ENCODE results near the gene MAPK9. TPM values are rescaled to one million over a fixed set of nuclear protein-coding genes. Genes with fewer than 3 reads are reported as not detected.
"Not testable (repeated sequence)": the region's sequence is repeated elsewhere in the genome, so short reads cannot be mapped to it uniquely, and the experiment has no call there.

The MAPK9 gene
- total RNA-seq, 1 experiment from 2014 or later = 44.1 TPM

- BruUV-seq (replicated peaks) = no TSS peak
- TF ChIP-seq, protein P1, sequence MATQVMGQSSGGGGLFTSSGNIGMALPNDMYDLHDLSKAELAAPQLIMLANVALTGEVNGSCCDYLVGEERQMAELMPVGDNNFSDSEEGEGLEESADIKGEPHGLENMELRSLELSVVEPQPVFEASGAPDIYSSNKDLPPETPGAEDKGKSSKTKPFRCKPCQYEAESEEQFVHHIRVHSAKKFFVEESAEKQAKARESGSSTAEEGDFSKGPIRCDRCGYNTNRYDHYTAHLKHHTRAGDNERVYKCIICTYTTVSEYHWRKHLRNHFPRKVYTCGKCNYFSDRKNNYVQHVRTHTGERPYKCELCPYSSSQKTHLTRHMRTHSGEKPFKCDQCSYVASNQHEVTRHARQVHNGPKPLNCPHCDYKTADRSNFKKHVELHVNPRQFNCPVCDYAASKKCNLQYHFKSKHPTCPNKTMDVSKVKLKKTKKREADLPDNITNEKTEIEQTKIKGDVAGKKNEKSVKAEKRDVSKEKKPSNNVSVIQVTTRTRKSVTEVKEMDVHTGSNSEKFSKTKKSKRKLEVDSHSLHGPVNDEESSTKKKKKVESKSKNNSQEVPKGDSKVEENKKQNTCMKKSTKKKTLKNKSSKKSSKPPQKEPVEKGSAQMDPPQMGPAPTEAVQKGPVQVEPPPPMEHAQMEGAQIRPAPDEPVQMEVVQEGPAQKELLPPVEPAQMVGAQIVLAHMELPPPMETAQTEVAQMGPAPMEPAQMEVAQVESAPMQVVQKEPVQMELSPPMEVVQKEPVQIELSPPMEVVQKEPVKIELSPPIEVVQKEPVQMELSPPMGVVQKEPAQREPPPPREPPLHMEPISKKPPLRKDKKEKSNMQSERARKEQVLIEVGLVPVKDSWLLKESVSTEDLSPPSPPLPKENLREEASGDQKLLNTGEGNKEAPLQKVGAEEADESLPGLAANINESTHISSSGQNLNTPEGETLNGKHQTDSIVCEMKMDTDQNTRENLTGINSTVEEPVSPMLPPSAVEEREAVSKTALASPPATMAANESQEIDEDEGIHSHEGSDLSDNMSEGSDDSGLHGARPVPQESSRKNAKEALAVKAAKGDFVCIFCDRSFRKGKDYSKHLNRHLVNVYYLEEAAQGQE (IDR thresholded peaks at IDR 0.05; ENCODE audit: insufficient read depth in 1 of 2, low read depth in 2 of 2, low read length in 1 of 2) = no peak
- TF ChIP-seq POLR2AphosphoS5 (IDR thresholded peaks at IDR 0.05; ENCODE audit: low read depth, low read length) = no peak
- TF ChIP-seq, protein P2, sequence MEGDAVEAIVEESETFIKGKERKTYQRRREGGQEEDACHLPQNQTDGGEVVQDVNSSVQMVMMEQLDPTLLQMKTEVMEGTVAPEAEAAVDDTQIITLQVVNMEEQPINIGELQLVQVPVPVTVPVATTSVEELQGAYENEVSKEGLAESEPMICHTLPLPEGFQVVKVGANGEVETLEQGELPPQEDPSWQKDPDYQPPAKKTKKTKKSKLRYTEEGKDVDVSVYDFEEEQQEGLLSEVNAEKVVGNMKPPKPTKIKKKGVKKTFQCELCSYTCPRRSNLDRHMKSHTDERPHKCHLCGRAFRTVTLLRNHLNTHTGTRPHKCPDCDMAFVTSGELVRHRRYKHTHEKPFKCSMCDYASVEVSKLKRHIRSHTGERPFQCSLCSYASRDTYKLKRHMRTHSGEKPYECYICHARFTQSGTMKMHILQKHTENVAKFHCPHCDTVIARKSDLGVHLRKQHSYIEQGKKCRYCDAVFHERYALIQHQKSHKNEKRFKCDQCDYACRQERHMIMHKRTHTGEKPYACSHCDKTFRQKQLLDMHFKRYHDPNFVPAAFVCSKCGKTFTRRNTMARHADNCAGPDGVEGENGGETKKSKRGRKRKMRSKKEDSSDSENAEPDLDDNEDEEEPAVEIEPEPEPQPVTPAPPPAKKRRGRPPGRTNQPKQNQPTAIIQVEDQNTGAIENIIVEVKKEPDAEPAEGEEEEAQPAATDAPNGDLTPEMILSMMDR (IDR thresholded peaks at IDR 0.05) = no peak
- TF ChIP-seq TCF7L2 (IDR thresholded peaks at IDR 0.05; ENCODE audit: low read depth, low read length) = no peak
- TF ChIP-seq SIN3A (IDR thresholded peaks at IDR 0.05; ENCODE audit: borderline replicate concordance, insufficient read depth, low read depth, low read length) = no peak
- in situ Hi-C loops (cut with HindIII; ENCODE audit: low pct_unique_long_range_greater_than_20kb, low sequenced_read_pairs) = no loop called here
These were observed 80.7 kb downstream of the MAPK9 start for GRCh38 chr5:180210961-180211760.

GRCh38 chr5:180210077-180210476 is 81.8 kb downstream of the MAPK9 start:
- H3K27me3 ChIP-seq (ENCODE audit: control insufficient read depth, insufficient read depth, low read length); H3K4me3 ChIP-seq (ENCODE audit: low read depth in 2 of 2, low read length in 2 of 2); intact Hi-C loops (cut with micrococcal nuclease; ENCODE audit: unreplicated experiment); DNase-seq (ENCODE audit: low read depth, low spot score); ATAC-seq; H3K9me3 ChIP-seq (ENCODE audit: control insufficient read depth, insufficient read depth, low read depth, low read length); H3K4me1 ChIP-seq (ENCODE audit: control insufficient read depth, insufficient read depth, low read length); POLR2A ChIA-PET; BruUV-seq (replicated peaks); in situ Hi-C loops (cut with HindIII; ENCODE audit: low pct_unique_long_range_greater_than_20kb, low sequenced_read_pairs); H3K36me3 ChIP-seq (ENCODE audit: control insufficient read depth, insufficient read depth, low read length); H3K27ac ChIP-seq (ENCODE audit: low read length): not testable (repeated sequence)
- CTCF ChIA-PET = interaction anchor here (0.6 to 1.9 kb wide), 3 partner anchors 49 to 367 kb away, joined by 3 to 7 read pairs (median 7); no protein-coding TSS in a partner anchor

More at GRCh38 chr5:180210961-180211760, 80.7 kb downstream of the MAPK9 start:
- ChIA-PET CTCF (interaction anchor here (0.6 kb wide), 1 partner anchor 17 kb away, joined by 4 read pairs; no protein-coding TSS in a partner anchor), POLR2A (no interaction called here)
- H3K9me3 ChIP-seq (ENCODE audit: control insufficient read depth, insufficient read depth, low read depth, low read length) = no peaks in the 10 kb centered on the region
- intact Hi-C loops (cut with micrococcal nuclease; ENCODE audit: unreplicated experiment) = no loop called here
- peaks cover 6% of the 10 kb centered on the region; the same call in 1 of the 2 replicates for H3K4me1 ChIP-seq (ENCODE audit: control insufficient read depth, insufficient read depth, low read length)
- H3K36me3 ChIP-seq (ENCODE audit: control insufficient read depth, insufficient read depth, low read length) = no peaks in the 10 kb centered on the region
- DNase-seq (ENCODE audit: low read depth, low spot score) (no peak), ATAC-seq (no peak)
- H3K4me3 ChIP-seq (ENCODE audit: low read depth in 2 of 2, low read length in 2 of 2) = no peak overlapping the region
- H3K27me3 ChIP-seq (ENCODE audit: control insufficient read depth, insufficient read depth, low read length) = no peaks in the 10 kb centered on the region
- H3K27ac ChIP-seq (ENCODE audit: low read length) = no peak overlapping the region

DNA sequence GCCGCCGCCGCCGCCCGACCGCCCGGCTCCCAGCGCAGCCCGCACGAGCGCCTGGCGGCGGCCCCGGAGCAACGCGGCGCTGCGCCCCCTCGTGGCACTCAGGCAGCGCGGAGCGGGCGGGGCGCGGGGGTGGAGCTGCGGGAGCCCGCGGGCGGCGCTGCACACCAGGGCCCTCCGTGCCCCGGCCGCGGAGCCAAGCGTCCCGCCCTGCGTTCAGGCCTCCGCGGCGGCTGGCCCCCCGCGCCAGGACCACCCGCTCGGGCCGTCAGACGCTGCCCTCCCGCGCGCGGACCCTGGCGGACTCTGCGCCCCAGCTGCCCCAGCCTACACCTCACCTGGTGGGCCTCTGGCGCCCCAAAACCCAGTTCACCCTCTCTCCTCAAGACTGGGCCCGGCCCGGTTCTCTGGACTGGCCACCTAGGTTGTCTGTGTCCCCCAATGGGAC is 82.7 kb downstream of the MAPK9 start, which contains the start of gene RASGEF1C:
TSS of gene RASGEF1C (minus strand) at position 75 of the 445 bp plus-strand sequence. CDS start 71,159 bp downstream, outside the sequence.
- DNase-seq (ENCODE audit: low read depth, low spot score) (no peak), ATAC-seq (peak; percentile 96)
- in situ Hi-C loops (cut with HindIII; ENCODE audit: low pct_unique_long_range_greater_than_20kb, low sequenced_read_pairs) (no loop called here), intact Hi-C loops (cut with micrococcal nuclease; ENCODE audit: unreplicated experiment) (loop anchor here (5.0 to 10.0 kb wide), 2 partner anchors 82 to 116 kb away; no protein-coding TSS in a partner anchor)
- TF ChIP-seq POLR2AphosphoS5 (IDR thresholded peaks at IDR 0.05; ENCODE audit: low read depth, low read length) = no peak
- TF ChIP-seq, protein P2 (IDR thresholded peaks at IDR 0.05) = peak; percentile 91
- Histone ChIP-seq H3K4me3 (ENCODE audit: low read depth in 2 of 2, low read length in 2 of 2) (peak within 1 kb of the TSS; percentile 43 to 46; a peak in 3 of 4 replicates), H3K27ac (ENCODE audit: low read length) (no peak within 1 kb of the TSS), H3K4me1 (ENCODE audit: control insufficient read depth, insufficient read depth, low read length) (peaks cover 6% of the 10 kb centered on the region; the same call in 1 of the 2 replicates), H3K27me3 (ENCODE audit: control insufficient read depth, insufficient read depth, low read length) (no peaks in the 10 kb centered on the region), H3K36me3 (ENCODE audit: control insufficient read depth, insufficient read depth, low read length) (no peaks in the 10 kb centered on the region), H3K9me3 (ENCODE audit: control insufficient read depth, insufficient read depth, low read depth, low read length) (no peaks in the 10 kb centered on the region)
- no TSS peak for BruUV-seq (replicated peaks)
- POLR2A ChIA-PET = no interaction called here
- CTCF ChIA-PET = interaction anchor here (0.6 to 1.9 kb wide), 5 partner anchors 75 to 410 kb away, joined by 3 to 7 read pairs (median 3); no protein-coding TSS in a partner anchor

All from Panc1 (cell line).